Astrocyte (in vitro differentiated cells and primary cell): ENCODE results near the gene NTSR1.

ENCODE experiments used
- EZH2 ChIP-seq: IDR thresholded peaks from 2 replicates; pipeline ENCODE4 v1.6.1; 2012; ENCODE audit warnings: mild to moderate bottlenecking, low read length, inconsistent platforms; ENCODE audit not compliant: insufficient read depth
- TF ChIP-seq, protein P1 (sequence below): IDR thresholded peaks from 2 replicates; pipeline ENCODE4 v1.5.1; 2011; ENCODE audit warnings: low read depth, mild to moderate bottlenecking, inconsistent platforms, low read length, moderate library complexity; ENCODE audit not compliant: insufficient read depth

DNA sequence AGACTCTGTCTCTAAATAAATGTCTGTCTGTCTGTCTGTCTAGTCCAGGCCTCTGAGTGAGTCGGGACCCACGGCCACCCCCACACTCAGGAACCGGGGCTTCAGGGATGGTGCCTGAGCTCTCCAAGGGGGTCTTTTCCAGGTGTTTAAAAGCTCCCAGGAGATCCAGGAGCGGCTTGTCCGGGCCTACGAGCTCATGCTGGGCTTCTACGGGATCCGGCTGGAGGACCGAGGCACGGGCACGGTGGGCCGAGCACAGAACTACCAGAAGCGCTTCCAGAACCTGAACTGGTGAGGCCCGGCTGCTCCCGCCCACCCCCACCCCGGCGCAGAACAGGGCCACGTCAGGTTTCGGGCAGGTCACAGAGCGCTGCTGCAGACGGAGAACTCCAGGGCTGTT, 102.7 kb downstream of the NTSR1 start:
- TF ChIP-seq, protein P1, sequence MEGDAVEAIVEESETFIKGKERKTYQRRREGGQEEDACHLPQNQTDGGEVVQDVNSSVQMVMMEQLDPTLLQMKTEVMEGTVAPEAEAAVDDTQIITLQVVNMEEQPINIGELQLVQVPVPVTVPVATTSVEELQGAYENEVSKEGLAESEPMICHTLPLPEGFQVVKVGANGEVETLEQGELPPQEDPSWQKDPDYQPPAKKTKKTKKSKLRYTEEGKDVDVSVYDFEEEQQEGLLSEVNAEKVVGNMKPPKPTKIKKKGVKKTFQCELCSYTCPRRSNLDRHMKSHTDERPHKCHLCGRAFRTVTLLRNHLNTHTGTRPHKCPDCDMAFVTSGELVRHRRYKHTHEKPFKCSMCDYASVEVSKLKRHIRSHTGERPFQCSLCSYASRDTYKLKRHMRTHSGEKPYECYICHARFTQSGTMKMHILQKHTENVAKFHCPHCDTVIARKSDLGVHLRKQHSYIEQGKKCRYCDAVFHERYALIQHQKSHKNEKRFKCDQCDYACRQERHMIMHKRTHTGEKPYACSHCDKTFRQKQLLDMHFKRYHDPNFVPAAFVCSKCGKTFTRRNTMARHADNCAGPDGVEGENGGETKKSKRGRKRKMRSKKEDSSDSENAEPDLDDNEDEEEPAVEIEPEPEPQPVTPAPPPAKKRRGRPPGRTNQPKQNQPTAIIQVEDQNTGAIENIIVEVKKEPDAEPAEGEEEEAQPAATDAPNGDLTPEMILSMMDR: no peak
- TF ChIP-seq EZH2: no peak
